ENCODE data around the gene CLOCK.

Gene CLOCK

GRCh38 chr4:55397520-55398321, 149.0 kb downstream of the CLOCK start:
- H4K20me1 ChIP-seq (ENCODE audit: low read depth, low read length) = peaks cover 9% of the 10 kb centered on the region; the same call in 1 of the 2 replicates
- peaks cover 54% of the 10 kb centered on the region for H3K79me2 ChIP-seq (ENCODE audit: insufficient read depth, low read length)
- no peaks in the 10 kb centered on the region; the same call in 1 of the 2 replicates for H3F3A ChIP-seq (ENCODE audit: insufficient read depth)
- no peaks in the 10 kb centered on the region for H3K9me2 ChIP-seq (replicated peaks; ENCODE audit: insufficient read depth, low read length)
- H3K4me2 ChIP-seq (ENCODE audit: low read depth, low read length, poor library complexity, severe bottlenecking) = peak overlapping the region; percentile 84
- TF ChIP-seq CTCF (IDR thresholded peaks at IDR 0.05; ENCODE audit: insufficient read depth, low read length, poor library complexity, severe bottlenecking) (no peak), EZH2phosphoT487 (conservative IDR thresholded peaks at IDR 0.05; ENCODE audit: low read length) (no peak)
- H3K9me3 ChIP-seq (ENCODE audit: insufficient read depth, low read length) = no peaks in the 10 kb centered on the region
- no peak overlapping the region for H2AFZ ChIP-seq (ENCODE audit: low read depth, low read length, severe bottlenecking)
- no peaks in the 10 kb centered on the region for H3K27me3 ChIP-seq (ENCODE audit: low read length)
- no peak overlapping the region for H3K27ac ChIP-seq (ENCODE audit: low read depth, low read length)
- no peaks in the 10 kb centered on the region for H3K36me3 ChIP-seq (ENCODE audit: low read length)
- H3K9ac ChIP-seq (ENCODE audit: low read length) = peak overlapping the region; percentile 84
- H3K4me3 ChIP-seq (ENCODE audit: insufficient read depth, low read length, poor library complexity, severe bottlenecking) = peak overlapping the region; percentile 85

- Histone ChIP-seq H3K9ac (ENCODE audit: low read length) (peak overlapping the region; percentile 84), H3K9me3 (ENCODE audit: insufficient read depth, low read length) (no peaks in the 10 kb centered on the region), H3K9me2 (replicated peaks; ENCODE audit: insufficient read depth, low read length) (no peaks in the 10 kb centered on the region), H2AFZ (ENCODE audit: low read depth, low read length, severe bottlenecking) (no peak overlapping the region), H3K36me3 (ENCODE audit: low read length) (no peaks in the 10 kb centered on the region), H3K27me3 (ENCODE audit: low read length) (no peaks in the 10 kb centered on the region), H3K4me3 (ENCODE audit: insufficient read depth, low read length, poor library complexity, severe bottlenecking) (peak overlapping the region; percentile 85), H3F3A (ENCODE audit: insufficient read depth) (no peaks in the 10 kb centered on the region; the same call in 1 of the 2 replicates), H3K4me2 (ENCODE audit: low read depth, low read length, poor library complexity, severe bottlenecking) (peak overlapping the region; percentile 84), H3K79me2 (ENCODE audit: insufficient read depth, low read length) (peaks cover 54% of the 10 kb centered on the region), H4K20me1 (ENCODE audit: low read depth, low read length) (peaks cover 9% of the 10 kb centered on the region; the same call in 1 of the 2 replicates), H3K27ac (ENCODE audit: low read depth, low read length) (peak overlapping the region; percentile 73; the same call in 1 of the 2 replicates)
- TF ChIP-seq CTCF (IDR thresholded peaks at IDR 0.05; ENCODE audit: insufficient read depth, low read length, poor library complexity, severe bottlenecking) (no peak), EZH2phosphoT487 (conservative IDR thresholded peaks at IDR 0.05; ENCODE audit: low read length) (no peak)
These were observed 149.6 kb downstream of the CLOCK start for GRCh38 chr4:55397126-55397436.

- Histone ChIP-seq H4K20me1 (ENCODE audit: low read depth, low read length) (peaks cover 9% of the 10 kb centered on the region; the same call in 1 of the 2 replicates), H3K9ac (ENCODE audit: low read length) (peak overlapping the region; percentile 84), H3K9me3 (ENCODE audit: insufficient read depth, low read length) (no peaks in the 10 kb centered on the region), H3K9me2 (replicated peaks; ENCODE audit: insufficient read depth, low read length) (no peaks in the 10 kb centered on the region), H3K27me3 (ENCODE audit: low read length) (no peaks in the 10 kb centered on the region), H3K4me3 (ENCODE audit: insufficient read depth, low read length, poor library complexity, severe bottlenecking) (peak overlapping the region; percentile 85), H3F3A (ENCODE audit: insufficient read depth) (no peaks in the 10 kb centered on the region; the same call in 1 of the 2 replicates), H3K36me3 (ENCODE audit: low read length) (no peaks in the 10 kb centered on the region), H3K79me2 (ENCODE audit: insufficient read depth, low read length) (peaks cover 49% of the 10 kb centered on the region), H3K4me2 (ENCODE audit: low read depth, low read length, poor library complexity, severe bottlenecking) (peak overlapping the region; percentile 84), H2AFZ (ENCODE audit: low read depth, low read length, severe bottlenecking) (no peak overlapping the region), H3K27ac (ENCODE audit: low read depth, low read length) (peak overlapping the region; percentile 73)
- TF ChIP-seq CTCF (IDR thresholded peaks at IDR 0.05; ENCODE audit: insufficient read depth, low read length, poor library complexity, severe bottlenecking) (no peak), EZH2phosphoT487 (conservative IDR thresholded peaks at IDR 0.05; ENCODE audit: low read length) (no peak)
These were observed 150.2 kb downstream of the CLOCK start for GRCh38 chr4:55396308-55397125.
